ENCODE results near the gene COX8A.

COX8A gene

GRCh38 chr11:64001484-64002420 is 27.3 kb downstream of the COX8A start:
- no peak for DNase-seq (ENCODE audit: low read depth in 2 of 2)

DNA sequence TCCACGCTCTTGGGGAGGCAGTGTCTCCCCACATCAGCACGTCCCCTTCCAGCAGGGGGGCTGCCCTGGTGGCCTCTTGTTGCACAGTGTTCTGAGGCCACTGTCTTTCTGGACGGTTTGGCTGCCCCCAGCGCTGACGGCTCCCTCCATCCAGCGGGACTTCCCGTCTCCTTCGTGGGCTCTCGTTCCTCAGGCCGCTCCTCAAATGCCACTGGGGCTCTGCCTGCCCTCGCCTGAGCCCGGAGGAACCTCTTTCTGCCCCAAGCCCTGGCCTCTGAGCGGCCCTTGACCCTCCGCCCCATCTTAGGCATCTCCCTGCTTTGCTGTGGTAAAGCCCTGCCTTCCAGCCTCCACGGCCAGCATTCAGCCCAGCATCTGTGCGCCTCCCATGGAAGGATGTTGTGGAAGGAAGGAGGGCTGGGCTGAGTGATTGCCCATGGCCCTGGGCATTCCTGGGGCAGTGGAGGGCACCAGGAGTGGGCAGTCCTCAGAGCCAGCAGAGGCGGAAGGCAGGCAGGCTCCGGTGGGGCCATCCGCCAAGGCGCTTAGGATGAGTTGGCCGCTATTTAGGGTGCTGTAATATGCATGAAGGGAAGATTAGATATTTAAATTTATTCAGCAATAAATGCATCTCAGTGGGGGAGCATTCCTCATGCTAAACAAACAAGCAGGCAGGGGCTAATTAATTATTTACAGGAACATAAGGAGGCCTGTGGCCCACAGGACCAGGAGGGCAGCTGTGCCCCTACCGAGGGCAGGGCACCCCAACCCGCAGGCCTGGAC is 29.6 kb downstream of the COX8A start:
- no peak for DNase-seq (ENCODE audit: low read depth in 2 of 2)

- DNase-seq (ENCODE audit: low read depth in 2 of 2) = no peak
These were observed 30.2 kb downstream of the COX8A start for GRCh38 chr11:64004590-64004984.

GRCh38 chr11:64005691-64006090 is 31.3 kb downstream of the COX8A start:
- DNase-seq (ENCODE audit: low read depth in 2 of 2) = no peak

GRCh38 chr11:64006398-64006797 is 32.0 kb downstream of the COX8A start:
- no peak for DNase-seq (ENCODE audit: low read depth in 2 of 2)

GRCh38 chr11:64007160-64007628 is 32.8 kb downstream of the COX8A start:
- no peak for DNase-seq (ENCODE audit: low read depth in 2 of 2)

DNA sequence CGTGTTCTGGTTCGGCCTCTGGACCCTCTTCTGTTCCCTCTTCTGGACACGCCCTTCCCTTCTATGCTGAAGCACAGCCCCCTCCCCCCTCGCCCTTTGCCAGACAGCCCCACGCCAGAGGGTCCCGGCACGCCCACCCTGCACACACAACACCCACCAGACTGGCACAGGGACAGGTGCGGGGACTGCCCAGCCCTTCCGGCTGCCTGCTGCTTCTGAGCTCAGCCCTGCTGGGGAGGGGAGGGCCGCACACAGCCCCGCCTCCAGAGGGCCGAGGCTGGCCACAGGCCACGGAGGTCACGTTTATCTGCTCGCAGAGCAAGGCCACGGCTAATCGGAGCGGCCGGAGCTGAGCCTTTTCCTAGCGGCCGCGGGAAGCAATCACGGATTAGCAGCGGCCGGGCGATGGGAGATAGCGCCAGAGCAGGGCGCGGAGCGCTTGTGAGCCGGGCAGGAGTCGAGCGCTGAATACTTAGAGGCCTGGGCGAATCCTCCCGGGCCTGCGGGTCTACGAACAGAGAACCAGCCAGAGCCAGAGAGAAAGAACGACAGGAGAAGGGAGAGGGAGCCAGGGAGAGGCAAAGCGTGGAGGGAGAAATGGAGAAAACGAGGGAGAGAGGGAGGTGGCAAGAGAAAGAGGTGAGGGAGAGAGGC is 33.3 kb downstream of the COX8A start:
- DNase-seq (ENCODE audit: low read depth in 2 of 2) = no peak

DNA sequence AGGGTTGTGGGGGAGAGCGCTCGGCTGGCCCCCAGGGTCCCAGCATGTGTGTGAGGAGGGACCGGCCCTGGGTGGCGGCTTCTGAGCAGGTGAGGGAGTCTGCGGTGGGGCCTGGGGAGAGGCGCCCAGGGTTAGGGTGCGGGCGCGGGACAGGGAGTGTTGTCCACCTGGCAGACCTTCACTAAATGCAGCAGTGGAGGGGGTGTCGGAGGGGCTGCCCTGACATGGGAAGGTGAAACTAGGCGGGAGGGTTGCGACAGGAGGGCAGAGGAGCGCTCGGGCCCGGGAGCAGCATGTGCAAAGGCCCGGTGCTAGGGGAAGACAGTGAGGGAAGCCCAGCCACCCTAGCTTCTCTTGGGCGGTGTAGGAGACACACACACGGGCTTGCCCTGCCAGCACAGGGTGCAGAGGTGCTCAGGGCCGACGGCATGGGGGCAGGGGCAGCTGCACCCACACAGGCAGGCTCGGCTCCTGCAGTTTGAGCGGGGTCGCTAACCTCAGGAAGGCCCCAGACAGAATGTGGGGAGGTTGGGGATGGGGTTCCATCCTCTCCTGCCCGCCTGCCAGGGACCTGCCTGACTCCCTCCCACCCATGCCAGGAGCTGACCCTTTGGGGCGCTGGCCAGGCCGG is 34.0 kb downstream of the COX8A start:
- no peak for DNase-seq (ENCODE audit: low read depth in 2 of 2)

GRCh38 chr11:64008914-64009633 is 34.7 kb downstream of the COX8A start:
- DNase-seq (ENCODE audit: low read depth in 2 of 2) = no peak

GRCh38 chr11:64009710-64010109 is 35.3 kb downstream of the COX8A start:
- DNase-seq (ENCODE audit: low read depth in 2 of 2) = no peak

DNA sequence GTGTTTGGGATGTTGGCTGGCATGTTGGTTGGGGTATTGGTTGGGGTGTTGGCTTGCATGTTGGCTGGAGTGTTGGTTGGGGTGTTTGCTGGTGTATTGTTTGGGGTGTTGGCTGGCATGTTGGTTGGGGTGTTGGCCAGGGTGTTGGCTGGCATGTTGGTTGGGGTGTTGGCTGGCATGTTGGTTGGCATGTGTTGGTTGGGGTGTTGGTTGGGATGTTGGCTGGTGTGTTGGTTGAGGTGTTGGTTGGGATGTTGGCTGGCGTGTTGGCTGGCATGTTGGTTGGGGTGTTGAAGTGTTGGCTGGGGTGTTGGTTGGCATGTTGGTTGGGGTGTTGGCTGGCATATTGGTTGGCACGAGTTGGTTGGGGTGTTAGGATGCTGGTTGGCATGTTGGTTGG is 36.4 kb downstream of the COX8A start:
- DNase-seq (ENCODE audit: low read depth in 2 of 2) = no peak

GRCh38 chr11:64011371-64011770 is 37.0 kb downstream of the COX8A start:
- DNase-seq (ENCODE audit: low read depth in 2 of 2) = no peak

- no peak for DNase-seq (ENCODE audit: low read depth in 2 of 2)
These were observed 38.9 kb downstream of the COX8A start for GRCh38 chr11:64013141-64013896.

DNA sequence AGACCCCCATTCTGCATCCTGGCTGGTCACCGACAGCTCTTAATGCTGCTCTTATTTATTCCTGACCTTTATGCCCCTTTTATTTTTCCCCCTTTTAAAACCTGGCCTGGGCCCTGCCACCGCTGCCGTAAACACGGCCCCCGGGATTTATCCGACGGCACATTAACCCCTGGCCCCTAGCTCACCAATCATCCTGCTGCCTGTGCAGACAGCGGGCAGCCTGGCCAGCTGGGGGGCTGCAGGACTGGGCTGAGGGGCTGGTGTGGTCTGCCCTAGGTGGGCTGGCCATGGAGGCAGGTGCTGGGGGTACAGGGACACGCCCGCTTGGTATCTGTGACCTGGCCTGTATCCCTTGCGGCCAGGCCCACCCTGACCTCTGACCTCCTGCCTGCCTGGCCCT is 39.9 kb downstream of the COX8A start:
- no peak for DNase-seq (ENCODE audit: low read depth in 2 of 2)

DNA sequence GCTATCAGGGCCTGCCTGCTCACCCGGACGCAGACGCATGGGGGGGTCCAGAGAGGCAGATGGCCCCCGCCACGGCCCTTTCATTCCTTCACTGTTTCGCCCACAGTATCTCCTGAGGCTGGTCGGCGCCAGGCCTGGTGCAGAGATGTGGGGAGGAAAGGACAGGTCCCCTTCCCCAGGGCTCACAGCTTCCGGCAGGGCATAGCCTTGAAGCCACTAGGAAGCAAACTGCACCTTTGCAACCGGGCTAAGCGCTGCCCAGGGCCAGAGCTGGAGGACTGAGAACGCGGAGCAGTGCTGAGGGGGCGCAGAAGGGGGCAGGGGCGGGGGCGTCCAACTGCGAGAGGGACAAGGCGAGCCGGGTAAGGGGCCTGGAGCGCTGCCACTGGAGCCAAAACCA is 41.1 kb downstream of the COX8A start:
- DNase-seq (ENCODE audit: low read depth in 2 of 2) = no peak

GRCh38 chr11:64015935-64016845 is 41.8 kb downstream of the COX8A start:
- DNase-seq (ENCODE audit: low read depth in 2 of 2) = no peak

- no peak for DNase-seq (ENCODE audit: low read depth in 2 of 2)
These were observed 43.5 kb downstream of the COX8A start for GRCh38 chr11:64017945-64018224.

GRCh38 chr11:64018310-64018709 is 43.9 kb downstream of the COX8A start:
- DNase-seq (ENCODE audit: low read depth in 2 of 2) = no peak
